Caco-2 (cell line): ENCODE results near the gene DARS1. TPM values are rescaled to one million over a fixed set of nuclear protein-coding genes. Genes with fewer than 3 reads are reported as not detected.

ENCODE experiments used
- BruUV-seq: library from RNA; stranded (reverse); fragments of 400-500 nt; replicated peaks from 2 replicates; lab custom pipeline; 2021; lab: Mats Ljungman, UMichigan
- CTCF ChIA-PET: fragments of 300-600 bp; sonication (Branson Sonifier 250); formaldehyde crosslinking; loops from one replicate; lab custom pipeline; 2022; ENCODE audit warnings: antibody characterized with exemption; lab: Charles Lee
- POLR2A ChIA-PET: fragments of 300-600 bp; sonication (Branson Sonifier 250); formaldehyde crosslinking; loops from one replicate; lab custom pipeline; 2022; ENCODE audit warnings: antibody characterized with exemption; lab: Charles Lee
- DNase-seq, 2 experiments: peaks; one replicate each; pipeline versions ENCODE4 v3.0.0 to v3.0.0-alpha.2; 2020 to 2022
- H3K27me3 ChIP-seq: replicated peaks from 2 replicates; pipeline ENCODE4 v1.6.0; 2011; ENCODE audit warnings: low read length; ENCODE audit not compliant: control insufficient read depth, insufficient read depth
- H3K36me3 ChIP-seq: 2 replicates; pipeline ENCODE4 v1.5.1; 2011; ENCODE audit warnings: low read length; ENCODE audit not compliant: control insufficient read depth, insufficient read depth
- H3K4me1 ChIP-seq: fragments of 250-450 bp; sonication (Bioruptor Pico); 2 replicates; pipeline ENCODE4 v1.5.1; 2020; ENCODE audit warnings: mild to moderate bottlenecking
- H3K4me3 ChIP-seq: 2 replicates; pipeline ENCODE4 v1.5.1; 2011; ENCODE audit warnings: low read depth, mild to moderate bottlenecking, control low read depth, low read length
- H3K9me3 ChIP-seq: fragments of 250-450 bp; sonication (Bioruptor Pico); 2 replicates; pipeline ENCODE4 v1.5.1; 2020; ENCODE audit warnings: mild to moderate bottlenecking, moderate library complexity
- H3K27ac Mint-ChIP-seq: one replicate; pipeline ENCODE4 v1.8.0; 2022; ENCODE audit warnings: mixed read lengths; ENCODE audit not compliant: unreplicated experiment
- H3K27me3 Mint-ChIP-seq: one replicate; pipeline ENCODE4 v1.8.0; 2022; ENCODE audit warnings: mixed read lengths; ENCODE audit not compliant: insufficient read depth, unreplicated experiment
- H3K36me3 Mint-ChIP-seq: one replicate; pipeline ENCODE4 v1.8.0; 2022; ENCODE audit warnings: mild to moderate bottlenecking, mixed read lengths; ENCODE audit not compliant: insufficient read depth, unreplicated experiment
- H3K4me1 Mint-ChIP-seq: one replicate; pipeline ENCODE4 v1.8.0; 2022; ENCODE audit warnings: low read depth, mixed read lengths; ENCODE audit not compliant: unreplicated experiment
- H3K4me3 Mint-ChIP-seq: one replicate; pipeline ENCODE4 v1.8.0; 2022; ENCODE audit warnings: mild to moderate bottlenecking, moderate library complexity, mixed read lengths; ENCODE audit not compliant: unreplicated experiment
- H3K9me3 Mint-ChIP-seq: one replicate; pipeline ENCODE4 v1.8.0; 2022; ENCODE audit warnings: mixed read lengths; ENCODE audit not compliant: unreplicated experiment
- intact Hi-C: fragments of 100-400 bp; cut with micrococcal nuclease; formaldehyde crosslinking; loops from one replicate; pipeline ENCODE4 v1.10.0; 2022; ENCODE audit not compliant: unreplicated experiment
- total RNA-seq: library from RNA; stranded (reverse); gene quantifications from 2 replicates; pipeline ENCODE4 v1.2.3, GENCODE V29; 2022
- TF ChIP-seq, protein P1 (sequence below), 2 experiments: fragments of 200-600 bp in 1 of 2; IDR thresholded peaks; 1 replicate in 1 of 2; 2 replicates in 1 of 2; pipeline versions ENCODE4 v1.5.1 to v1.8.0; 2011 to 2022; ENCODE audit warnings: antibody characterized with exemption in 1 of 2, control low read depth in 1 of 2, inconsistent platforms in 1 of 2, low read depth in 1 of 2, low read length in 1 of 2, mild to moderate bottlenecking in 1 of 2, moderate library complexity in 1 of 2; ENCODE audit not compliant: insufficient read depth in 1 of 2, severe bottlenecking in 1 of 2, unreplicated experiment in 1 of 2

DARS1 gene
- total RNA-seq, 1 experiment from 2014 or later, result 90.9 TPM

DNA sequence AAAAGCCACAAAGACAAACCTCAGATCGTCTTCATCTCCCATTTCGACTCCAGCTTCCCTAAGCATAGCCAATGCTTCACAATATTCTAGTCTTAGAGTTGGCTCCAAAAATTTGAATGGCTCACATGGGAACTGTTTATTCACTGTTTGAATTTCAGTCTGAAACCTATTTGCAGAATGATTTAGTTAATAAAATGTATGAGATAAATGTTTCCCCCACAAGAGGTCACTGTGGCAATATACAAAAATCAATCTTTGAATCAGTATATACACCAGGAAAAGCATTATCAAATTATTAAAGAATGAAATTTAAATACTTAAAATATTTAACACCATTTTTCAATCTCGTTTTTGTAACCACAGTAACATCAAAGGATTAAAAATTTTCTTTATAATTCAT, 69.2 kb downstream of the DARS1 start:
- ChIA-PET CTCF (no interaction called here), POLR2A (no interaction called here)
- no peaks in the 10 kb centered on the region for H3K27me3 Mint-ChIP-seq
- intact Hi-C loops, result loop anchor here (5.0 kb wide), 1 partner anchor 201 kb away; the partner anchor contains the start of gene CXCR4
- Histone ChIP-seq H3K4me1 (no peaks in the 10 kb centered on the region), H3K4me3 (no peak overlapping the region), H3K9me3 (no peaks in the 10 kb centered on the region), H3K27me3 (no peaks in the 10 kb centered on the region), H3K36me3 (no peaks in the 10 kb centered on the region)
- peaks cover 25% of the 10 kb centered on the region for H3K36me3 Mint-ChIP-seq
- no TSS peak for BruUV-seq
- peak in 1 of 2 experiments; percentile 17 for DNase-seq
- H3K27ac Mint-ChIP-seq, result no peak overlapping the region
- H3K4me3 Mint-ChIP-seq, result no peak overlapping the region
- TF ChIP-seq, protein P1, sequence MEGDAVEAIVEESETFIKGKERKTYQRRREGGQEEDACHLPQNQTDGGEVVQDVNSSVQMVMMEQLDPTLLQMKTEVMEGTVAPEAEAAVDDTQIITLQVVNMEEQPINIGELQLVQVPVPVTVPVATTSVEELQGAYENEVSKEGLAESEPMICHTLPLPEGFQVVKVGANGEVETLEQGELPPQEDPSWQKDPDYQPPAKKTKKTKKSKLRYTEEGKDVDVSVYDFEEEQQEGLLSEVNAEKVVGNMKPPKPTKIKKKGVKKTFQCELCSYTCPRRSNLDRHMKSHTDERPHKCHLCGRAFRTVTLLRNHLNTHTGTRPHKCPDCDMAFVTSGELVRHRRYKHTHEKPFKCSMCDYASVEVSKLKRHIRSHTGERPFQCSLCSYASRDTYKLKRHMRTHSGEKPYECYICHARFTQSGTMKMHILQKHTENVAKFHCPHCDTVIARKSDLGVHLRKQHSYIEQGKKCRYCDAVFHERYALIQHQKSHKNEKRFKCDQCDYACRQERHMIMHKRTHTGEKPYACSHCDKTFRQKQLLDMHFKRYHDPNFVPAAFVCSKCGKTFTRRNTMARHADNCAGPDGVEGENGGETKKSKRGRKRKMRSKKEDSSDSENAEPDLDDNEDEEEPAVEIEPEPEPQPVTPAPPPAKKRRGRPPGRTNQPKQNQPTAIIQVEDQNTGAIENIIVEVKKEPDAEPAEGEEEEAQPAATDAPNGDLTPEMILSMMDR (IDR thresholded peaks at IDR 0.05; ENCODE audit: insufficient read depth in 1 of 2, low read depth in 1 of 2, low read length in 1 of 2, severe bottlenecking in 1 of 2, unreplicated experiment in 1 of 2), result no peak
- H3K4me1 Mint-ChIP-seq, result no peaks in the 10 kb centered on the region
- H3K9me3 Mint-ChIP-seq, result no peaks in the 10 kb centered on the region

DNA sequence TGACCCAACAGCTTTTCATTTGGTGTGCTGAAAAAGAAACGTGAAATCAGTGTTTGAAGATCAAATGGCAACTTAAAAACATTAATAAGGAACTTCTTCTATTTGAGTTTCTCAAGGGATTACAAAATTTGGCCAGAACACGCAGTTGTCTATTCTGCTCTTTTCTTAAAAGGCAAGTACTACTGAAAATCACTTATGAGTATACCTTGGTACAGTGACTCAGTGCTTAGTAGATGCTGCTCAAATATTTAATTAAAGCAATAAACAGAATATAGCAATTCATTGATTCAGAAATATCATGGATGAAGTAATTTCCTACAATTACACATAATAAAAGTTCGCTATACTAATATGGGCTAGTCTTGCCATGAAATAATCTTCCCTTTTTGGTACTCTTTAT, 70.9 kb downstream of the DARS1 start:
- Histone ChIP-seq H3K4me1 (no peaks in the 10 kb centered on the region), H3K9me3 (no peaks in the 10 kb centered on the region), H3K36me3 (no peaks in the 10 kb centered on the region), H3K27me3 (no peaks in the 10 kb centered on the region), H3K4me3 (no peak overlapping the region)
- ChIA-PET POLR2A (no interaction called here), CTCF (interaction anchor here (1.2 to 1.6 kb wide), 2 partner anchors 463 to 470 kb away, joined by 8 read pairs; no protein-coding TSS in a partner anchor)
- no peak overlapping the region for H3K4me3 Mint-ChIP-seq
- H3K4me1 Mint-ChIP-seq, result no peaks in the 10 kb centered on the region
- intact Hi-C loops, result no loop called here
- TF ChIP-seq, protein P1 (IDR thresholded peaks at IDR 0.05; ENCODE audit: insufficient read depth in 1 of 2, low read depth in 1 of 2, low read length in 1 of 2, severe bottlenecking in 1 of 2, unreplicated experiment in 1 of 2), result no peak
- no peak for DNase-seq
- H3K27ac Mint-ChIP-seq, result no peak overlapping the region
- no TSS peak for BruUV-seq
- H3K36me3 Mint-ChIP-seq, result peaks cover 32% of the 10 kb centered on the region
- H3K9me3 Mint-ChIP-seq, result no peaks in the 10 kb centered on the region
- no peaks in the 10 kb centered on the region for H3K27me3 Mint-ChIP-seq

DNA sequence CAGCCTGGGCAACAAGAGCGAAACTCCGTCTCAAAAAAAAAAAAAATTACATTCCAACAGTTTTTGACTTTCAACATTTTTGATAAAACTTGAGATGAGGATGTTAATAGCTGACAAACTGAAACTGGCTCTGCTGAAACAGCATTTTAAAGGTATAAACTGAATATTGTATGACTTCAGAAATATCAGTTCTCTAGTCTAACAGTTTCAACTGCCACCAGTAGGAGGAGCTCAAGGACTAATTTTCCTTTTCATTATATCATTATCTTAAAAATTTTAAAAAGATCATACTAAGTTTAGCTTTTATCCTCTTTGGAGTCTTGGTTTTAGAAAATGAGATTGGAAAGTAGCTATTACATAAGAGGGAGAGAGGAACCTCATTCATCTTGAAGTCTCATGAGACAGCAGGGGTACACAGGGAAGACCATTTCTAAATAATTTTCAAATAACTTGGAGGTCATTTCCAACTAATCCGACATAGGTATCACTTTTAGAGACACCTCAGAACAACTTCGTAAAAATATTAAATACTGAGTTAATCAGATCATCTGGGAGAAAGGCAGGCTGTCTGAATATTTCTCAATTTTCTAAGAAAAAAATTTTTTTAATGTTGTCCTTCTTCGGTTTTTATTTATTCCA, 71.6 kb downstream of the DARS1 start:
- Mint-ChIP-seq H3K27ac (no peak overlapping the region), H3K9me3 (no peaks in the 10 kb centered on the region), H3K4me3 (no peak overlapping the region), H3K27me3 (no peaks in the 10 kb centered on the region), H3K4me1 (no peaks in the 10 kb centered on the region), H3K36me3 (peaks cover 31% of the 10 kb centered on the region)
- Histone ChIP-seq H3K27me3 (no peaks in the 10 kb centered on the region), H3K4me1 (no peaks in the 10 kb centered on the region), H3K36me3 (no peaks in the 10 kb centered on the region), H3K9me3 (no peaks in the 10 kb centered on the region), H3K4me3 (no peak overlapping the region)
- POLR2A ChIA-PET, result no interaction called here
- BruUV-seq, result no TSS peak
- peak in 1 of 2 experiments; percentile 55 for DNase-seq
- TF ChIP-seq, protein P1 (IDR thresholded peaks at IDR 0.05; ENCODE audit: insufficient read depth in 1 of 2, low read depth in 1 of 2, low read length in 1 of 2, severe bottlenecking in 1 of 2, unreplicated experiment in 1 of 2), result peak; percentile 69 to 75
- CTCF ChIA-PET, result interaction anchor here (0.9 to 1.6 kb wide), 7 partner anchors 10 to 925 kb away, joined by 3 to 8 read pairs (median 5); partner anchors contain the start of gene MCM6
- intact Hi-C loops, result loop anchor here (1.0 kb wide), 2 partner anchors 464 to 470 kb away; no protein-coding TSS in a partner anchor
